Kidney (tissue), 14 donors: ENCODE measurements around the gene ZFP91. TPM values are rescaled to one million over a fixed set of nuclear protein-coding genes. Genes with fewer than 3 reads are reported as not detected.

Experiments used
- DNase-seq, 5 donors: peaks; one replicate each; pipeline ENCODE4 v3.0.0-alpha.2; 2013 to 2020
- FAIRE-seq: peaks from 2 replicates; lab custom pipeline; 2012; peaks lifted over from hg19 to GRCh38; lab: Jason Lieb, UNC
- H3K27ac ChIP-seq, 2 donors: one replicate each; pipeline ENCODE4 v1.7.0; 2013; ENCODE audit warnings: low read depth in 2 of 2, low read length in 2 of 2, inconsistent platforms in 1 of 2
- H3K27me3 ChIP-seq: one replicate; pipeline ENCODE4 v1.7.1; 2013; ENCODE audit warnings: low read length, inconsistent platforms; ENCODE audit not compliant: control insufficient read depth, insufficient read depth
- H3K36me3 ChIP-seq, 3 donors: one replicate each; pipeline versions ENCODE4 v1.7.0 to v1.7.1; 2013; ENCODE audit warnings: low read length in 3 of 3, control low read depth in 1 of 3, inconsistent platforms in 1 of 3; ENCODE audit not compliant: insufficient read depth in 3 of 3, control insufficient read depth in 2 of 3
- H3K4me1 ChIP-seq, 3 donors: one replicate each; pipeline versions ENCODE4 v1.7.0 to v1.7.1; 2013; ENCODE audit warnings: low read length in 3 of 3, inconsistent platforms in 1 of 3, low read depth in 1 of 3; ENCODE audit not compliant: control insufficient read depth in 2 of 3, insufficient read depth in 2 of 3
- H3K4me3 ChIP-seq, 3 donors: one replicate each; pipeline versions ENCODE4 v1.7.0 to v1.8.1; 2013; ENCODE audit warnings: low read length in 3 of 3, control low read depth in 1 of 3, inconsistent platforms in 1 of 3
- H3K9ac ChIP-seq, 3 donors: one replicate each; pipeline versions ENCODE4 v1.7.0 to v1.7.1; 2013; ENCODE audit warnings: low read length in 3 of 3, control low read depth in 1 of 3, inconsistent platforms in 1 of 3
- H3K9me3 ChIP-seq, 3 donors: one replicate each; pipeline versions ENCODE4 v1.7.0 to v1.7.1; 2013; ENCODE audit warnings: low read length in 3 of 3, control low read depth in 1 of 3, inconsistent platforms in 1 of 3; ENCODE audit not compliant: control insufficient read depth in 2 of 3, insufficient read depth in 1 of 3
- CTCF ChIP-seq: IDR thresholded peaks from 3 replicates; pipeline ENCODE4 v1.5.1; 2012; ENCODE audit warnings: mild to moderate bottlenecking, moderate library complexity, borderline replicate concordance; ENCODE audit not compliant: insufficient read depth; ENCODE audit errors: extremely low read depth
- intact Hi-C: fragments of 100-400 bp; cut with DNase I; formaldehyde crosslinking; loops from one replicate; pipeline ENCODE4 v1.11.1; 2022
- polyA plus RNA-seq: library from polyadenylated mRNA; stranded (reverse); fragments of 350-450 nt; fragmentation: Illumina TruSeq; extraction: RNeasy Lipid Tissue Mini Kit (QIAGEN cat#74804); gene quantifications from one replicate; pipeline ENCODE4 v1.2.3, GENCODE V29; 2014; ENCODE audit warnings: low read depth, low replicate concordance; ENCODE audit not compliant: insufficient read depth
- total RNA-seq: library from RNA; stranded (reverse); fragmentation: NEBNext Ultra II Directional; extraction: Animal tissue kit (Norgen Biotek cat#: 25700); gene quantifications from one replicate; pipeline ENCODE4 v1.2.1, GENCODE V29; 2021
- donor health status: control.
- donor health status: control.
- donor health status: control.
- donor health status: control.
- donor health status: control.
- donor health status: DM: yes; HTN: yes; CAD: no.
- donor health status: Normal renal cell carcinoma (clear cell type).

Gene ZFP91
- total and polyA plus RNA-seq, 2 donors from 2014 or later, result 14.9 to 43.7 TPM

GRCh38 chr11:58575377-58576020, 3.4 kb upstream of the ZFP91 start, which contains the start of gene LPXN:
Gene LPXN (minus strand): TSS chr11:58575856. CDS start chr11:58575772, 84 bp downstream.
- H3K4me1 ChIP-seq, result peaks cover 2 to 28% (median 26%) of the 10 kb centered on the region in 3 donors
- intact Hi-C loops, result no loop called here
- no peaks in the 10 kb centered on the region for H3K36me3 ChIP-seq
- FAIRE-seq, result no peak
- H3K27ac ChIP-seq, result peak within 1 kb of the TSS; percentile 9 to 100
- H3K4me3 ChIP-seq, result peak within 1 kb of the TSS in 2 of 3 donors; percentile 14 to 97
- DNase-seq, result no peak
- H3K9ac ChIP-seq, result peak within 1 kb of the TSS in 1 of 3 donors; percentile 100
- no peak for TF ChIP-seq CTCF
- H3K27me3 ChIP-seq, result no peaks in the 10 kb centered on the region
- H3K9me3 ChIP-seq, result no peaks in the 10 kb centered on the region

GRCh38 chr11:58576887-58577471, 1.9 kb upstream of the ZFP91 start:
- no peaks in the 10 kb centered on the region for H3K27me3 ChIP-seq
- H3K4me1 ChIP-seq, result peaks cover 4 to 32% (median 32%) of the 10 kb centered on the region in 3 donors
- FAIRE-seq (no peak), DNase-seq (peak in 3 of 5 donors; percentile 41 to 51 (median 43))
- H3K9me3 ChIP-seq, result no peaks in the 10 kb centered on the region
- H3K27ac ChIP-seq, result peak overlapping the region; percentile 100
- intact Hi-C loops, result no loop called here
- peak overlapping the region; percentile 96 to 100 (median 98) for H3K9ac ChIP-seq
- H3K36me3 ChIP-seq, result no peaks in the 10 kb centered on the region
- TF ChIP-seq CTCF, result peak; percentile 28
- peak overlapping the region; percentile 97 to 100 (median 98) for H3K4me3 ChIP-seq

GRCh38 chr11:58577555-58578135, 1.2 kb upstream of the ZFP91 start:
- H3K9me3 ChIP-seq, result no peaks in the 10 kb centered on the region
- no peak for TF ChIP-seq CTCF
- intact Hi-C loops, result no loop called here
- peak overlapping the region; percentile 100 for H3K27ac ChIP-seq
- DNase-seq (peak in 2 of 5 donors; percentile 60 to 86), FAIRE-seq (no peak)
- H3K4me3 ChIP-seq, result peak overlapping the region; percentile 97 to 100 (median 98)
- H3K9ac ChIP-seq, result peak overlapping the region; percentile 96 to 100 (median 98)
- peaks cover 4 to 37% (median 32%) of the 10 kb centered on the region in 3 donors for H3K4me1 ChIP-seq
- no peaks in the 10 kb centered on the region for H3K36me3 ChIP-seq
- no peaks in the 10 kb centered on the region for H3K27me3 ChIP-seq
